Liver (tissue), 9 donors: ENCODE results near the gene PCDHA1. TPM values are rescaled to one million over a fixed set of nuclear protein-coding genes. Genes with fewer than 3 reads are reported as not detected.
"Not testable (repeated sequence)": the region's sequence is repeated elsewhere in the genome, so short reads cannot be mapped to it uniquely, and the experiment has no call there.

ENCODE experiments used
- DNase-seq: peaks from one replicate; pipeline ENCODE4 v3.0.0-alpha.2; 2017; ENCODE audit warnings: low spot score
- H3K27ac ChIP-seq, 2 donors: one replicate each; pipeline ENCODE4 v1.7.0; 2013; ENCODE audit warnings: inconsistent platforms in 2 of 2, low read length in 2 of 2, control low read depth in 1 of 2, low read depth in 1 of 2, mild to moderate bottlenecking in 1 of 2
- H3K27me3 ChIP-seq, 4 donors: one replicate each; pipeline versions ENCODE4 v1.6.1 to v1.7.0; 2013; ENCODE audit warnings: low read length in 3 of 4, inconsistent platforms in 1 of 4, mild to moderate bottlenecking in 1 of 4, moderate library complexity in 1 of 4; ENCODE audit not compliant: control insufficient read depth in 4 of 4, insufficient read depth in 4 of 4
- H3K36me3 ChIP-seq, 4 donors: one replicate each; pipeline versions ENCODE4 v1.6.1 to v1.7.0; 2013; ENCODE audit warnings: low read length in 3 of 4, mild to moderate bottlenecking in 3 of 4, low read depth in 1 of 4, moderate library complexity in 1 of 4; ENCODE audit not compliant: control insufficient read depth in 4 of 4, insufficient read depth in 3 of 4
- H3K4me1 ChIP-seq, 4 donors: one replicate each; pipeline versions ENCODE4 v1.6.1 to v1.7.0; 2013; ENCODE audit warnings: low read length in 3 of 4, mild to moderate bottlenecking in 3 of 4, moderate library complexity in 1 of 4; ENCODE audit not compliant: control insufficient read depth in 4 of 4, insufficient read depth in 4 of 4
- H3K4me3 ChIP-seq, 3 donors: one replicate each; pipeline versions ENCODE4 v1.6.1 to v1.7.0; 2013; ENCODE audit warnings: low read length in 3 of 3, control low read depth in 1 of 3, low read depth in 1 of 3, mild to moderate bottlenecking in 1 of 3
- H3K9ac ChIP-seq, 2 donors: one replicate each; pipeline ENCODE4 v1.7.0; 2013; ENCODE audit warnings: low read length in 2 of 2, mild to moderate bottlenecking in 2 of 2, moderate library complexity in 2 of 2, control low read depth in 1 of 2, low read depth in 1 of 2
- H3K9me3 ChIP-seq, 4 donors: one replicate each; pipeline versions ENCODE4 v1.6.1 to v1.7.0; 2013; ENCODE audit warnings: low read length in 3 of 4; ENCODE audit not compliant: control insufficient read depth in 4 of 4
- EGR1 ChIP-seq, 2 donors: IDR thresholded peaks; 2 replicates each; pipeline ENCODE4 v1.6.1; 2016 to 2018; ENCODE audit warnings: antibody characterized with exemption in 2 of 2, low read depth in 2 of 2
- FOXA2 ChIP-seq: IDR thresholded peaks from 2 replicates; pipeline ENCODE4 v1.6.1; 2016; ENCODE audit warnings: antibody characterized with exemption
- HNF4A ChIP-seq, 2 donors: conservative IDR thresholded peaks; 2 replicates each; pipeline ENCODE4 v1.6.1; 2016; ENCODE audit warnings: antibody characterized with exemption in 2 of 2, mild to moderate bottlenecking in 2 of 2
- HNF4G ChIP-seq: IDR thresholded peaks from 2 replicates; pipeline ENCODE4 v1.6.1; 2016; ENCODE audit warnings: antibody characterized with exemption
- JUND ChIP-seq, 2 donors: IDR thresholded peaks; 2 replicates each; pipeline ENCODE4 v1.6.1; 2016; ENCODE audit warnings: antibody characterized with exemption in 2 of 2
- SP1 ChIP-seq: IDR thresholded peaks from 2 replicates; pipeline ENCODE4 v1.6.1; 2018; ENCODE audit warnings: antibody characterized with exemption, mild to moderate bottlenecking
- YY1 ChIP-seq: IDR thresholded peaks from 2 replicates; pipeline ENCODE4 v1.6.1; 2016; ENCODE audit warnings: antibody characterized with exemption, mild to moderate bottlenecking
- WGBS: extraction: QIAGEN DNeasy Blood & Tissue Kit; methylation state at CpG from one replicate; pipeline ENCODE4 v1.1.7; 2013; 5-methylcytosine and 5-hydroxymethylcytosine counted together
- polyA plus RNA-seq, 2 donors: library from polyadenylated mRNA; stranded (reverse) in 1 of 2; unstranded in 1 of 2; fragments of 200-250 nt in 1 of 2; fragments of >200 nt in 1 of 2; fragmentation: Nextera tagmentation in 1 of 2; extraction: Ambion mirVana in 1 of 2; gene quantifications; one replicate each; pipeline versions ENCODE4 v1.2.1 to v1.2.3, GENCODE V29; 2013 to 2015
- total RNA-seq, 2 donors: library from RNA; depleted of rRNA; stranded (reverse); fragments of >200 nt; gene quantifications; one replicate each; pipeline ENCODE4 v1.2.3, GENCODE V29; 2014
- TF ChIP-seq, protein P1 (sequence below): IDR thresholded peaks from 2 replicates; pipeline ENCODE4 v1.6.1; 2016; ENCODE audit warnings: antibody characterized with exemption, mild to moderate bottlenecking
- TF ChIP-seq, protein P2 (sequence below): IDR thresholded peaks from 2 replicates; pipeline ENCODE4 v1.6.1; 2016; ENCODE audit warnings: antibody characterized with exemption
- TF ChIP-seq, protein P3 (sequence below): IDR thresholded peaks from 2 replicates; pipeline ENCODE4 v1.6.1; 2016; ENCODE audit warnings: antibody characterized with exemption
- TF ChIP-seq, protein P4 (sequence below): IDR thresholded peaks from 2 replicates; pipeline ENCODE4 v1.6.1; 2016; ENCODE audit warnings: antibody characterized with exemption
- donor health status: healthy.
- donor health status: healthy.
- donor health status: healthy.
- donor health status: healthy.
- donor health status: healthy.

The PCDHA1 gene
- total and polyA plus RNA-seq, 4 donors = not detected

DNA sequence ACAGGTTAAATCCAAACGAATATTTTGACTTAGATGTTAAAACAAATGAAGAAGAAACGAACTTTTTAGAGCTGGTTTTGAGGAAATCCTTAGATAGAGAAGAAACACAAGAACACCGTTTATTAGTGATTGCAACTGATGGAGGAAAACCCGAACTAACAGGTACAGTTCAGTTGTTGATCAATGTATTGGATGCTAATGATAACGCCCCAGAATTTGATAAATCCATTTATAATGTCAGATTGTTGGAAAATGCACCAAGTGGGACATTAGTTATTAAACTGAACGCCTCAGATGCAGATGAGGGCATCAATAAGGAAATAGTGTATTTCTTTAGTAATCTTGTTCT is 36.3 kb downstream of the PCDHA1 start:
- Histone ChIP-seq H3K36me3 (no peaks in the 10 kb centered on the region), H3K9me3 (peaks cover 8 to 26% (median 17%) of the 10 kb centered on the region in 4 donors), H3K27ac (no peak overlapping the region), H3K27me3 (peaks cover 0 to 5% (median 1%) of the 10 kb centered on the region in 4 donors), H3K4me1 (no peaks in the 10 kb centered on the region), H3K4me3 (no peak overlapping the region), H3K9ac (no peak overlapping the region)
- no peak for TF ChIP-seq EGR1 (IDR thresholded peaks at IDR 0.05; ENCODE audit: low read depth in 2 of 2)
- no peak for TF ChIP-seq HNF4G
- TF ChIP-seq, protein P1, sequence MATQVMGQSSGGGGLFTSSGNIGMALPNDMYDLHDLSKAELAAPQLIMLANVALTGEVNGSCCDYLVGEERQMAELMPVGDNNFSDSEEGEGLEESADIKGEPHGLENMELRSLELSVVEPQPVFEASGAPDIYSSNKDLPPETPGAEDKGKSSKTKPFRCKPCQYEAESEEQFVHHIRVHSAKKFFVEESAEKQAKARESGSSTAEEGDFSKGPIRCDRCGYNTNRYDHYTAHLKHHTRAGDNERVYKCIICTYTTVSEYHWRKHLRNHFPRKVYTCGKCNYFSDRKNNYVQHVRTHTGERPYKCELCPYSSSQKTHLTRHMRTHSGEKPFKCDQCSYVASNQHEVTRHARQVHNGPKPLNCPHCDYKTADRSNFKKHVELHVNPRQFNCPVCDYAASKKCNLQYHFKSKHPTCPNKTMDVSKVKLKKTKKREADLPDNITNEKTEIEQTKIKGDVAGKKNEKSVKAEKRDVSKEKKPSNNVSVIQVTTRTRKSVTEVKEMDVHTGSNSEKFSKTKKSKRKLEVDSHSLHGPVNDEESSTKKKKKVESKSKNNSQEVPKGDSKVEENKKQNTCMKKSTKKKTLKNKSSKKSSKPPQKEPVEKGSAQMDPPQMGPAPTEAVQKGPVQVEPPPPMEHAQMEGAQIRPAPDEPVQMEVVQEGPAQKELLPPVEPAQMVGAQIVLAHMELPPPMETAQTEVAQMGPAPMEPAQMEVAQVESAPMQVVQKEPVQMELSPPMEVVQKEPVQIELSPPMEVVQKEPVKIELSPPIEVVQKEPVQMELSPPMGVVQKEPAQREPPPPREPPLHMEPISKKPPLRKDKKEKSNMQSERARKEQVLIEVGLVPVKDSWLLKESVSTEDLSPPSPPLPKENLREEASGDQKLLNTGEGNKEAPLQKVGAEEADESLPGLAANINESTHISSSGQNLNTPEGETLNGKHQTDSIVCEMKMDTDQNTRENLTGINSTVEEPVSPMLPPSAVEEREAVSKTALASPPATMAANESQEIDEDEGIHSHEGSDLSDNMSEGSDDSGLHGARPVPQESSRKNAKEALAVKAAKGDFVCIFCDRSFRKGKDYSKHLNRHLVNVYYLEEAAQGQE = no peak
- no peak for TF ChIP-seq JUND (IDR thresholded peaks at IDR 0.05)
- TF ChIP-seq, protein P2, sequence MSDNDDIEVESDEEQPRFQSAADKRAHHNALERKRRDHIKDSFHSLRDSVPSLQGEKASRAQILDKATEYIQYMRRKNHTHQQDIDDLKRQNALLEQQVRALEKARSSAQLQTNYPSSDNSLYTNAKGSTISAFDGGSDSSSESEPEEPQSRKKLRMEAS = no peak
- 25% methylated on average over 6 of the region's 6 CpGs for WGBS
- no peak for DNase-seq

DNA sequence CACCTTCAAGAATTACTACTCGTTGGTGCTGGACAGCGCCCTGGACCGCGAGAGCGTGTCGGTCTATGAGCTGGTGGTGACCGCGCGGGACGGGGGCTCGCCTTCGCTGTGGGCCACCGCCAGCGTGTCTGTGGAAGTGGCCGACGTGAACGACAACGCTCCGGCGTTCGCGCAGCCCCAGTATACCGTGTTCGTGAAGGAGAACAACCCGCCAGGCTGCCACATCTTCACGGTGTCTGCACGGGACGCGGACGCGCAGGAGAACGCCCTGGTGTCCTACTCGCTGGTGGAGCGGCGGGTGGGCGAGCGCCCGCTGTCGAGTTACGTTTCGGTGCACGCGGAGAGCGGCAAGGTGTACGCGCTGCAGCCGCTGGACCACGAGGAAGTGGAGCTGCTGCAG is 37.0 kb downstream of the PCDHA1 start:
- H3K27ac ChIP-seq, H3K4me1 ChIP-seq, H3K27me3 ChIP-seq, H3K9ac ChIP-seq, H3K36me3 ChIP-seq, DNase-seq: not testable (repeated sequence)
- H3K4me3 ChIP-seq = peak overlapping the region in 1 of 3 donors; percentile 5
- WGBS = 46% methylated on average over 48 of the region's 48 CpGs
- peaks cover 8 to 33% (median 20%) of the 10 kb centered on the region in 4 donors for H3K9me3 ChIP-seq

DNA sequence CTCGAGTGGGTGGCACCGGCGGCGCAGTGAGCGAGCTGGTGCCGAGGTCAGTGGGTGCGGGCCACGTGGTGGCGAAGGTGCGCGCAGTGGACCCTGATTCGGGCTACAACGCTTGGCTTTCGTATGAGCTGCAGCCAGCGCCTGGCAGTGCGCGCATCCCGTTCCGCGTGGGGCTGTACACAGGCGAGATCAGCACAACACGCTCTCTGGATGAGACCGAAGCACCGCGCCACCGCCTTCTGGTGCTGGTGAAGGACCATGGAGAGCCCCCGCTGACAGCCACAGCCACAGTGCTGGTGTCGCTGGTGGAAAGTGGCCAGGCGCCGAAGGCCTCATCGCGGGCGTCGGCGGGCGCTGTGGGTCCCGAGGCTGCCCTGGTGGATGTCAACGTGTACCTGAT is 37.5 kb downstream of the PCDHA1 start:
- Histone ChIP-seq H3K9me3 (peaks cover 10 to 38% (median 22%) of the 10 kb centered on the region in 4 donors), H3K27me3 (peaks cover 0 to 5% (median under 1%) of the 10 kb centered on the region in 4 donors), H3K4me3 (no peak overlapping the region), H3K27ac (no peak overlapping the region), H3K9ac (no peak overlapping the region), H3K4me1 (no peaks in the 10 kb centered on the region), H3K36me3 (no peaks in the 10 kb centered on the region)
- 49% methylated on average over 38 of the region's 38 CpGs for WGBS
- no peak for TF ChIP-seq JUND (IDR thresholded peaks at IDR 0.05)
- no peak for TF ChIP-seq SP1
- TF ChIP-seq HNF4G = no peak
- TF ChIP-seq EGR1 (IDR thresholded peaks at IDR 0.05; ENCODE audit: low read depth in 2 of 2) = no peak
- TF ChIP-seq, protein P2 = no peak
- TF ChIP-seq, protein P1 = no peak
- TF ChIP-seq, protein P3, sequence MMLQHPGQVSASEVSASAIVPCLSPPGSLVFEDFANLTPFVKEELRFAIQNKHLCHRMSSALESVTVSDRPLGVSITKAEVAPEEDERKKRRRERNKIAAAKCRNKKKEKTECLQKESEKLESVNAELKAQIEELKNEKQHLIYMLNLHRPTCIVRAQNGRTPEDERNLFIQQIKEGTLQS = no peak
- TF ChIP-seq YY1 = no peak
- no peak for TF ChIP-seq HNF4A (conservative IDR thresholded peaks at IDR 0.05)
- TF ChIP-seq FOXA2 = no peak
- TF ChIP-seq, protein P4, sequence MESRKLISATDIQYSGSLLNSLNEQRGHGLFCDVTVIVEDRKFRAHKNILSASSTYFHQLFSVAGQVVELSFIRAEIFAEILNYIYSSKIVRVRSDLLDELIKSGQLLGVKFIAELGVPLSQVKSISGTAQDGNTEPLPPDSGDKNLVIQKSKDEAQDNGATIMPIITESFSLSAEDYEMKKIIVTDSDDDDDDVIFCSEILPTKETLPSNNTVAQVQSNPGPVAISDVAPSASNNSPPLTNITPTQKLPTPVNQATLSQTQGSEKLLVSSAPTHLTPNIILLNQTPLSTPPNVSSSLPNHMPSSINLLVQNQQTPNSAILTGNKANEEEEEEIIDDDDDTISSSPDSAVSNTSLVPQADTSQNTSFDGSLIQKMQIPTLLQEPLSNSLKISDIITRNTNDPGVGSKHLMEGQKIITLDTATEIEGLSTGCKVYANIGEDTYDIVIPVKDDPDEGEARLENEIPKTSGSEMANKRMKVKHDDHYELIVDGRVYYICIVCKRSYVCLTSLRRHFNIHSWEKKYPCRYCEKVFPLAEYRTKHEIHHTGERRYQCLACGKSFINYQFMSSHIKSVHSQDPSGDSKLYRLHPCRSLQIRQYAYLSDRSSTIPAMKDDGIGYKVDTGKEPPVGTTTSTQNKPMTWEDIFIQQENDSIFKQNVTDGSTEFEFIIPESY = no peak
- no peak for DNase-seq
